GM19099 (cell line): ENCODE data around the gene TRRAP.

Experiments
- POLR2A ChIP-seq: IDR thresholded peaks from 3 replicates; pipeline ENCODE4 v1.6.1; 2011; ENCODE audit warnings: low read depth; ENCODE audit not compliant: insufficient read length; ENCODE audit errors: extremely low read depth

Gene TRRAP

GRCh38 chr7:99046722-99047121 is 168.4 kb downstream of the TRRAP start:
- no peak for TF ChIP-seq POLR2A

- no peak for TF ChIP-seq POLR2A
These were observed 169.3 kb downstream of the TRRAP start for GRCh38 chr7:99047526-99048077.

GRCh38 chr7:99050971-99051370 is 172.6 kb downstream of the TRRAP start:
- TF ChIP-seq POLR2A: no peak

- TF ChIP-seq POLR2A: no peak
These were observed 176.4 kb downstream of the TRRAP start for GRCh38 chr7:99054781-99055180.

GRCh38 chr7:99061001-99061776 is 182.9 kb downstream of the TRRAP start:
- no peak for TF ChIP-seq POLR2A
